OCI-LY3 (cell line): ENCODE results near the gene EIPR1.
"Not testable (repeated sequence)": the region's sequence is repeated elsewhere in the genome, so short reads cannot be mapped to it uniquely, and the experiment has no call there.

Source experiments
- H2AFZ ChIP-seq: fragments of 200-600, 300-600 bp; shearing (Covaris generic); 2 replicates; pipeline ENCODE4 v1.6.0; 2014; ENCODE audit warnings: antibody characterized with exemption, low read depth, low read length
- H3K27ac ChIP-seq: fragments of 200-600, 300-600 bp; sonication (generic); 2 replicates; pipeline ENCODE4 v1.5.1; 2014; ENCODE audit warnings: mild to moderate bottlenecking, low read length, moderate library complexity, mixed read lengths
- H3K27me3 ChIP-seq: fragments of 200-600, 300-600 bp; sonication (generic); 2 replicates; pipeline ENCODE4 v1.6.1; 2014; ENCODE audit warnings: low read depth, low read length, mixed read lengths
- H3K36me3 ChIP-seq: fragments of 200-600, 300-600 bp; sonication (generic); replicated peaks from 2 replicates; pipeline ENCODE3; 2014; ENCODE audit warnings: low read depth, low read length, mixed read lengths
- H3K4me1 ChIP-seq: fragments of 300-600, 200-600 bp; sonication (generic); 2 replicates; pipeline ENCODE4 v1.6.1; 2014; ENCODE audit warnings: low read length, mixed read lengths
- H3K4me2 ChIP-seq: fragments of 200-600, 300-600 bp; sonication (generic); 2 replicates; pipeline ENCODE4 v1.6.1; 2014; ENCODE audit warnings: low read length, mixed read lengths
- H3K4me3 ChIP-seq: fragments of 300-600, 200-600 bp; sonication (generic); 2 replicates; pipeline ENCODE4 v1.5.1; 2014; ENCODE audit warnings: antibody characterized with exemption, mild to moderate bottlenecking, low read length, moderate library complexity
- H3K79me2 ChIP-seq: fragments of 300-600, 200-600 bp; shearing (Covaris generic); 2 replicates; pipeline ENCODE4 v1.6.1; 2014; ENCODE audit warnings: mild to moderate bottlenecking, low read length, mixed read lengths
- H3K9ac ChIP-seq: fragments of 300-600, 200-600 bp; shearing (Covaris generic); 2 replicates; pipeline ENCODE4 v1.6.0; 2014; ENCODE audit warnings: mild to moderate bottlenecking, low read length, moderate library complexity
- H3K9me3 ChIP-seq: fragments of 200-600, 300-600 bp; shearing (Covaris generic); 2 replicates; pipeline ENCODE4 v1.6.1; 2014; ENCODE audit warnings: low read length, mixed read lengths; ENCODE audit not compliant: insufficient read depth
- H4K20me1 ChIP-seq: fragments of 200-600, 300-600 bp; sonication (generic); 2 replicates; pipeline ENCODE4 v1.6.1; 2016; ENCODE audit warnings: low read length, mixed read lengths; ENCODE audit not compliant: insufficient read depth
- CTCF ChIP-seq: fragments of 200-600, 300-600 bp; sonication (generic); IDR thresholded peaks from 2 replicates; pipeline ENCODE4 v1.5.1; 2014; ENCODE audit warnings: antibody characterized with exemption, low read length, low read depth
- EZH2phosphoT487 ChIP-seq: fragments of 200-600 bp; shearing (Covaris generic); IDR thresholded peaks from 2 replicates; pipeline ENCODE4 v1.6.1; 2018; ENCODE audit warnings: antibody characterized with exemption, mixed run types, low read depth

Gene EIPR1

GRCh38 chr2:3379339-3379646 lies 1.7 kb upstream of the EIPR1 start:
- Histone ChIP-seq H3K4me3 (peak overlapping the region; percentile 84), H4K20me1 (peaks cover 3% of the 10 kb centered on the region; the same call in 1 of the 2 replicates), H2AFZ (no peak overlapping the region), H3K9me3 (no peaks in the 10 kb centered on the region), H3K4me2 (peak overlapping the region; percentile 100), H3K27me3 (no peaks in the 10 kb centered on the region), H3K9ac (peak overlapping the region; percentile 81), H3K27ac (peak overlapping the region; percentile 57), H3K36me3 (peaks cover 22% of the 10 kb centered on the region), H3K79me2 (peaks cover 75% of the 10 kb centered on the region), H3K4me1 (peaks cover 24% of the 10 kb centered on the region)
- TF ChIP-seq CTCF (no peak), EZH2phosphoT487 (no peak)

GRCh38 chr2:3377279-3377611 lies 373 bp downstream of the EIPR1 start:
- no peaks in the 10 kb centered on the region for H3K27me3 ChIP-seq
- H3K79me2 ChIP-seq: peaks cover 63% of the 10 kb centered on the region
- H3K36me3 ChIP-seq: peaks cover 16% of the 10 kb centered on the region
- H3K9ac ChIP-seq: peak overlapping the region; percentile 83
- H4K20me1 ChIP-seq: peaks cover 3% of the 10 kb centered on the region; the same call in 1 of the 2 replicates
- H3K4me1 ChIP-seq: peaks cover 24% of the 10 kb centered on the region
- H3K4me3 ChIP-seq: peak overlapping the region; percentile 84
- no peak for TF ChIP-seq EZH2phosphoT487
- H3K9me3 ChIP-seq: no peaks in the 10 kb centered on the region
- H3K27ac ChIP-seq: peak overlapping the region; percentile 61
- peak overlapping the region; percentile 51; the same call in 1 of the 2 replicates for H2AFZ ChIP-seq
- peak overlapping the region; percentile 94 for H3K4me2 ChIP-seq

GRCh38 chr2:3376821-3377220 lies 797 bp downstream of the EIPR1 start:
- no peaks in the 10 kb centered on the region for H3K9me3 ChIP-seq
- H3K27me3 ChIP-seq: no peaks in the 10 kb centered on the region
- peaks cover 14% of the 10 kb centered on the region for H3K36me3 ChIP-seq
- peak overlapping the region; percentile 83 for H3K9ac ChIP-seq
- no peak for TF ChIP-seq CTCF
- TF ChIP-seq EZH2phosphoT487: no peak
- peaks cover 59% of the 10 kb centered on the region for H3K79me2 ChIP-seq
- peaks cover 3% of the 10 kb centered on the region; the same call in 1 of the 2 replicates for H4K20me1 ChIP-seq
- H2AFZ ChIP-seq: 0 out of 2 replicates have a peak overlapping the region, but pooled peaks have one; percentile 51
- peak overlapping the region; percentile 61; the same call in 1 of the 2 replicates for H3K27ac ChIP-seq
- peaks cover 24% of the 10 kb centered on the region for H3K4me1 ChIP-seq
- H3K4me2 ChIP-seq: peak overlapping the region; percentile 94
- peak overlapping the region; percentile 84 for H3K4me3 ChIP-seq

GRCh38 chr2:3369340-3370181 lies 8.1 kb downstream of the EIPR1 start:
- H4K20me1 ChIP-seq, H3K36me3 ChIP-seq, H3K9ac ChIP-seq, H3K4me1 ChIP-seq, H3K27me3 ChIP-seq, H3K4me3 ChIP-seq, H3K27ac ChIP-seq, H3K9me3 ChIP-seq, H3K4me2 ChIP-seq, H2AFZ ChIP-seq: not testable (repeated sequence)
- H3K79me2 ChIP-seq: peaks cover 31% of the 10 kb centered on the region

GRCh38 chr2:3368261-3368722 lies 9.3 kb downstream of the EIPR1 start:
- Histone ChIP-seq H3K9me3 (no peaks in the 10 kb centered on the region), H3K4me2 (no peak overlapping the region), H3K27ac (no peak overlapping the region), H3K4me1 (no peaks in the 10 kb centered on the region), H3K4me3 (no peak overlapping the region), H3K36me3 (peaks cover 8% of the 10 kb centered on the region), H3K27me3 (no peaks in the 10 kb centered on the region), H3K79me2 (peaks cover 43% of the 10 kb centered on the region), H4K20me1 (no peaks in the 10 kb centered on the region), H2AFZ (no peak overlapping the region), H3K9ac (no peak overlapping the region)
- TF ChIP-seq CTCF: no peak
- TF ChIP-seq EZH2phosphoT487: no peak
